SK-N-MC (cell line): ENCODE data around the gene BORCS8.

Experiments used
- DNase-seq: peaks from one replicate; pipeline ENCODE4 v3.0.0-alpha.2; 2011; ENCODE audit warnings: low read depth, low spot score
- H3K27ac ChIP-seq: fragments of 200-600 bp; sonication (generic); 2 replicates; pipeline ENCODE4 v1.5.1; 2016; ENCODE audit warnings: mixed run types
- H3K36me3 ChIP-seq: fragments of 200-600 bp; sonication (generic); 2 replicates; pipeline ENCODE4 v1.6.1; 2017; ENCODE audit warnings: antibody characterized with exemption, low read length, mixed read lengths; ENCODE audit not compliant: insufficient read depth
- H3K4me3 ChIP-seq: fragments of 200-600 bp; sonication (generic); 2 replicates; pipeline ENCODE4 v1.5.1; 2016
- H3K9ac ChIP-seq: fragments of 200-600 bp; sonication (generic); 2 replicates; pipeline ENCODE4 v1.8.0; 2017; ENCODE audit warnings: mixed run types, mixed read lengths; ENCODE audit not compliant: insufficient read length
- H3K9me3 ChIP-seq: fragments of 200-600 bp; sonication (generic); 2 replicates; pipeline ENCODE4 v1.6.1; 2017; ENCODE audit warnings: low read depth, mild to moderate bottlenecking, antibody characterized with exemption, low read length, moderate library complexity, mixed read lengths
- EZH2 ChIP-seq: fragments of 200-600 bp; sonication (generic); IDR thresholded peaks from one replicate; pipeline ENCODE4 v1.6.1; 2017; ENCODE audit warnings: antibody characterized with exemption
- FOXP2 ChIP-seq: optimal IDR thresholded peaks from 2 replicates; pipeline ENCODE3; 2011; ENCODE audit warnings: mild to moderate bottlenecking, moderate library complexity; ENCODE audit not compliant: insufficient read depth; ENCODE audit errors: extremely low read length, control extremely low read depth
- POLR2AphosphoS5 ChIP-seq: IDR thresholded peaks from 2 replicates; pipeline ENCODE4 v1.6.1; 2012; ENCODE audit warnings: mild to moderate bottlenecking, low read depth, low read length, borderline replicate concordance

Gene BORCS8

DNA sequence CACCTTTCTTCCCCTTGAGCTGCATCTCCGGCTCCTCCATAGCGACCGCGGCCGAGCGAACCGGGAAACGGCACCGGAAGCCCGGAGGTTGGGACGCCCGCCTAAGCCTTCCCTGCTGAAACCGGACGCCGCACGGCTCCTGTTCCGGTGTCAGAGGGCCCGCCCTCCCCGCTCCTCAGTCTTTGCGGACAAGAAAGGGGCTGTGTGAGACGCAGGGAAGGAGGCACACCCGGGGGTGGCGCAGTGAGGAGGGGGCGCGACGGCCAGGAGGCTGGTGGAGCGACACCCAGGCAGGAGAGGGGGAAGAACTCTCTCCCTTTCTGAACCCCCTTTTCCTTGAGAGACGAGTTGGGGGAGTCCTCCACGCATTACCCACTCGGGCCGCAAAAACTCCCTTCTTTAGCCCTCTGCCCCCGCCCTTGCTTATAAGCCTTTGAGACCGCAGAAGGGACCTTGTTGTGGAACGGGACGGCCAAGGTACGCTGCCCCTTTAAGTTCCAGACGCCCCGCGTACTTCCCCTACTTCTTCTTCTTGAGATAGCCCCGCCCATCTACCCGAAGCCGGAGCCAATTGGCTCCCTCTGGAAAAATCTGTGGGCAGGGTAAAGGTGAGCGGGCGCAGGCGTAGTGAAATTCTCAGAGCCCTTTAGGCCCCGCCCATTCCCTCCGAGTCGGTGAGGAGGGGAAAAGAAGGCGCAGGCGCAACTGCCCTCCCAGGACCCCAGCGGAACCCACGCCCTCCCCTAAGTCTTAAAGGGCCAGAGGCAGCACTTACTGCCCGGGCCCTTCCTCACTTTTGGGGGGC lies at the start of gene BORCS8, which contains the start of gene RFXANK:
Gene BORCS8, minus strand, starts transcription at position 75 of the 805 bp plus-strand sequence. Its CDS starts 35 bp downstream, at position 40.
Gene RFXANK, plus strand, starts transcription at position 181 of the 805 bp plus-strand sequence. CDS start 1,689 bp downstream, outside the sequence.
- TF ChIP-seq FOXP2, result no peak
- peak; percentile 86 for TF ChIP-seq POLR2AphosphoS5
- H3K36me3 ChIP-seq, result peaks cover 6% of the 10 kb centered on the region; the same call in 1 of the 2 replicates
- peak; percentile 98 for DNase-seq
- H3K27ac ChIP-seq, result peak within 1 kb of the TSS; percentile 97
- no peaks in the 10 kb centered on the region for H3K9me3 ChIP-seq
- H3K4me3 ChIP-seq, result peak within 1 kb of the TSS; percentile 91
- H3K9ac ChIP-seq, result peak within 1 kb of the TSS; percentile 95

DNA sequence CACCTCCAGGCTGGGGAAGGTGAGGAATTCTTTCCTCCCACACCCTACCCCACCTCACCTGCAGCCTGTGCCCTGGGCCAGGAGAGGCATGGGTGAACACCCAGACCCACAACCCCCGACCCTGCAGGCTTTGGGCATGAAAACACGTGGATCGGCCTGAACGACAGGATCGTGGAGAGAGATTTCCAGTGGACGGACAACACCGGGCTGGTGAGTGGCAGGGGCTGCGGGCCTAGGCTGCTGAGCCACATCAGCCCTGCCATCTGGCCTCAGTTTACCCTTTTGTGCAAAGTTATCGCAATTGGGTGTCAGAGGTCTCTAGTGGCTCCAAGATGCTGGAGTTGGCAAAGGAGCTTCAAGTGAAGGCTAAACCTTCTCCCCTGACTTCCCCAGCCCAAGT lies 48.5 kb upstream of the BORCS8 start:
- H3K4me3 ChIP-seq, result no peak overlapping the region
- no peak overlapping the region for H3K9ac ChIP-seq
- H3K27ac ChIP-seq, result no peak overlapping the region
- H3K36me3 ChIP-seq, result no peaks in the 10 kb centered on the region
- TF ChIP-seq EZH2 (no peak), FOXP2 (no peak), POLR2AphosphoS5 (no peak)
- H3K9me3 ChIP-seq, result no peaks in the 10 kb centered on the region
- DNase-seq, result no peak

DNA sequence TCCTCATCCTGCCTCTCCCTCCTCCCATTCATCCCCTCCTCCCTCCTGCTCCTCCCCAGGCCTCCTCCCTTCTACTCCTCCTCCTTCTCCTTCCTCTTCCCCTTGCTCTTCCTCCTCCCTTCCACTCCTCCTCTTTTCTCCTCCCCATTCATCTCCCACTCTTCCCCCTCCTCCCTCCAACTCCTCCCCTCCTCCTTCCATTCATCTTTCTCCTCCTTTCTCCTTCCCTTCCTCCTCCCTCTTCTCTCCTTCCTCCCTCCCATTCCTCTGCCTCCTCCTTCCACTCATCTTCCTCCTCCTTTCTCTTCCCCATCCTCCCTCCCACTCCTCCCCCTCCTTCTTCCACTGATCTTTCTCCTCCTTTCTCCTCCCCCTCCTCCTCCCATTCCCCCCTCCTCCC lies 47.7 kb upstream of the BORCS8 start:
- TF ChIP-seq EZH2 (no peak), FOXP2 (no peak), POLR2AphosphoS5 (no peak)

DNA sequence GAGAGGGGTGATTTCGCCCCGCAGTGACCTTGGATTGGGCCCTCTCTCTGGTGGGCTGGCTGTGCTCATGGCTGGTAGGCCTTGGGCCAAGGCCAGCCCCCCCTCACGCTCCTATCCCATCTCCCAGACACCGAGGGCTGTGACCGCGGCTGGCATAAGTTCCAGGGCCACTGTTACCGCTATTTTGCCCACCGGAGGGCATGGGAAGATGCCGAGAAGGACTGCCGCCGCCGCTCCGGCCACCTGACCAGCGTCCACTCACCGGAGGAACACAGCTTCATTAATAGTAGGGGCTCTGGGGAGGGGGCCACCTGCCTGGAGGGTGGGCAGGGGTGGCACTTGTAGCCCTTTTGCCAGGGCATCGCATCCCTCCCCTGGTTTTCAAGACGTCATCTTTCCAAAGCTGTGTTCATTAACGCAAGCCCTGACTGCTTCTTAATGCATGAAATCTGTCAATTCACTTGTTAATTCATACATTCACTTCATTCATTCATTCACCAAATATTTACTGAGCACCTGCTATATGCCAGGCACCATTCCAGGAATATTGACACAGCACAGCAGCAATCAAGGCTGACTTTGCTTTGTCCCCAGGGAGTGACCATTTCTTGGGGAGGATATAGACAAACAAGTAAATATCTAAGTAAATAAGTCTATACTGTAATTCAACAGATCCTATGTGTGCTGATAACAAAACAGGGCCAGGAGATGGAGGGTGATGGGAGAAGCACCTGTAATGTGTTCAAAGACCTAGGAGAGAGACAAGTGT lies 46.4 kb upstream of the BORCS8 start:
- Histone ChIP-seq H3K9ac (no peak overlapping the region), H3K4me3 (no peak overlapping the region), H3K36me3 (no peaks in the 10 kb centered on the region), H3K27ac (no peak overlapping the region), H3K9me3 (no peaks in the 10 kb centered on the region)
- no peak for DNase-seq
- TF ChIP-seq FOXP2 (no peak), EZH2 (no peak), POLR2AphosphoS5 (no peak)

More for the DNA sequence above, 47.7 kb upstream of the BORCS8 start:
- no peak overlapping the region for H3K4me3 ChIP-seq
- no peak for DNase-seq
- no peaks in the 10 kb centered on the region for H3K36me3 ChIP-seq
- no peak overlapping the region for H3K27ac ChIP-seq
- H3K9me3 ChIP-seq, result no peaks in the 10 kb centered on the region
- H3K9ac ChIP-seq, result no peak overlapping the region

DNA sequence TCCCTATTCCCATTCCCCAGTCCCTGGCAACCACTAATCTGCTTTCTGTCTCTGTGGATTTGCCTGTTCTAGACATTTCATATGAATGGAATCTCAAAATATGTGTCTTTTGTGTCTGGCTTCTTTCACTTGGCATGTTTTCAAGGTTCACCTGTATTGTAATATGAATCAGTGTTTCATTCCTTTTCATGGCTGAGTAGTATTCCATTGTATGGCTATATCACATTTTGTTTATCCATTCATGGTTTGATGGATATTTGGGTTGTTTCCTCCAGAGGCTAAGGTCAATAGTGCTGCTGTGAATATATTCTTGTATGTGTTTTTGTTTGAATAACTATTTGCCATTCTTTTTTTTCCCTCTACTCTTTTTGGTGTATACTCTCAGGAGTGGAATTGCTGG lies 44.2 kb upstream of the BORCS8 start:
- no peaks in the 10 kb centered on the region for H3K36me3 ChIP-seq
- no peak overlapping the region for H3K27ac ChIP-seq
- no peak for TF ChIP-seq EZH2
- TF ChIP-seq FOXP2, result no peak
- TF ChIP-seq POLR2AphosphoS5, result no peak
- no peak for DNase-seq
- H3K9ac ChIP-seq, result no peak overlapping the region
- no peaks in the 10 kb centered on the region for H3K9me3 ChIP-seq
- no peak overlapping the region for H3K4me3 ChIP-seq

DNA sequence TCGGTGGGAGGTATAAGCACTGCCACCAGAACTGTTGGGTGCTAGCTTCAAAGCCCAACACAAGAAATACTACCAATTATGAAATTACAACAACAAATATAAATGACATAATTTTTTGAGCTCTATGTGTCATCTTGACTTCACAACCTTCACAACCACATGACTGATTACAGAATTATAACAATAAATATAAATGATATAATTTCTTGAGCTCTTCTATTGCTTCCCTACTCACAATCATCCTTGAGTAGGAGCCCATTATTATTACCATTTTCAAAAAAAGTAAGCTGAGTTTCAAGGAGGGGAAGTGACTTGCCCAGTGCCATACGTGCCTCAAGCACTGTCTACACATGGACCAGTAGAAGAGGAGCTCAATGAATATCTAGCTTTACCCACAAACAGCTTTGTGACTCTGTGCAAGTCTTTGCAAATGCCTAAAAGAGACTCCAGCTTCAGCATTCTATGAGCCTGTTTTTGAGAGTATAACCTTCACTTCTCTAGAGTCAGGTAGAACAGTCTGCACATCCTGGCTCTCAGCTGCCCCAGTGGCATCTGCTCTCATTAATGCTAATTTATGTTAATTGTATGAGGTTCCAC lies 42.4 kb upstream of the BORCS8 start:
- Histone ChIP-seq H3K9me3 (no peaks in the 10 kb centered on the region), H3K9ac (no peak overlapping the region), H3K36me3 (no peaks in the 10 kb centered on the region), H3K4me3 (no peak overlapping the region), H3K27ac (no peak overlapping the region)
- DNase-seq, result no peak
- TF ChIP-seq EZH2, result no peak
- TF ChIP-seq POLR2AphosphoS5, result no peak
- TF ChIP-seq FOXP2, result no peak

DNA sequence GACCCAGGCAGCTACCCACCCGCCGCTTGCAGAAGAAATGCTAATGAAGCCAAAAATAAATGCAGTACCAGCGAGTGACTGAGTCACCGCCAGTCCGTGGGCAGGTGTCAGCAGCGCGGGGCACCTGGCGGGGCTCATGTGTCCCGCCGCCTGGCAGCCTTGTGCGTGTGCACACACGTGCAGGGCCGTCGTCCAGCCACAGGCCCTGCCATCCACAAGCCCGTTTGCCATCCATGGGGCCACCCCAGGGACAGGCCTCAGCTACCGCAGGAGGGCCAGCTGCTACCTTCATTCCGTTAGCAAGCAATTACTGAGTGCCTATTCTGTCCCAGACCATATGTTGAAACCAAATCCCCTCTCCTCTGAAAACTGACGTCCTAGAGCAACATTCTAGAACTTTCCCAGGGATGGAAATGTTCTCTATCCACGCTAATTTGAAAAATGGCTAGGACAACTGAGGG lies 40.3 kb upstream of the BORCS8 start:
- Histone ChIP-seq H3K9me3 (no peaks in the 10 kb centered on the region), H3K9ac (no peak overlapping the region), H3K36me3 (no peaks in the 10 kb centered on the region), H3K27ac (no peak overlapping the region), H3K4me3 (no peak overlapping the region)
- TF ChIP-seq POLR2AphosphoS5 (no peak), EZH2 (no peak), FOXP2 (no peak)
- DNase-seq, result no peak

DNA sequence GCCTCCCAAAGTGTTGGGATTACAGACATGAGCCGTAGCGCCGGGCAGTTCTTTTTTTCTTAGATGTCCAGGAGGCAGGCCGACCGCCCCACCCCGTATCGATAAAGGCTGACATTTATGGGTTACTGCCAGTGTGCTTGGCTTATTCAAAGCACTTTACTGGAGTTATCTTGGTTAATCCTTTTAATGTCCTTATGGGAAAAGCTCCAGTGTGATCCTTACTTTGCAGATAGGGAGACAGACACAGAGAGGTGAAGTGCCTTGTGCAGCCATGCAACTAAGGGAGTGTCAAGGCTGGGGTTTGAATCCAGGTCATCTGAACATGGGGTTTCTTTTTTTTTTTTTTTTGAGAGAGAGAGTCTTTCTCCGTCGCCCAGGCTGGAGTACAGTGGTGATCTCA lies 39.0 kb upstream of the BORCS8 start:
- no peak for TF ChIP-seq FOXP2
- Histone ChIP-seq H3K27ac (no peak overlapping the region), H3K9ac (no peak overlapping the region)

More for the DNA sequence above, 39.0 kb upstream of the BORCS8 start:
- no peaks in the 10 kb centered on the region for H3K9me3 ChIP-seq
- H3K36me3 ChIP-seq, result no peaks in the 10 kb centered on the region
- no peak for DNase-seq
- no peak overlapping the region for H3K4me3 ChIP-seq
